SK-N-SH treated with all-trans-retinoic acid at 6 μM for 48 hours (cell line): ENCODE data around the gene RIMKLA.

ENCODE experiments used
- ARNTL ChIP-seq: fragments of 450-650 bp; formaldehyde crosslinking; IDR thresholded peaks from 2 replicates; pipeline ENCODE4 v1.5.0; 2020; ENCODE audit warnings: low read depth, mild to moderate bottlenecking, moderate library complexity, borderline replicate concordance
- CREB5 ChIP-seq: fragments of 250-450 bp; sonication (Bioruptor Pico); IDR thresholded peaks from 2 replicates; pipeline ENCODE4 v1.5.1; 2020; ENCODE audit warnings: low read depth, mild to moderate bottlenecking, moderate library complexity
- CSRNP3 ChIP-seq: fragments of 250-450 bp; sonication (Bioruptor Pico); IDR thresholded peaks from 2 replicates; pipeline ENCODE4 v1.5.1; 2021; ENCODE audit warnings: mild to moderate bottlenecking, moderate library complexity
- GLIS3 ChIP-seq: fragments of 250-450 bp; sonication (Bioruptor Pico); IDR thresholded peaks from 2 replicates; pipeline ENCODE4 v1.5.0; 2020; ENCODE audit warnings: mild to moderate bottlenecking, moderate library complexity
- ISL1 ChIP-seq: fragments of 250-450 bp; sonication (Bioruptor Pico); IDR thresholded peaks from 2 replicates; pipeline ENCODE4 v2.1.2; 2022; ENCODE audit warnings: mild to moderate bottlenecking, moderate library complexity
- PATZ1 ChIP-seq: fragments of 250-450 bp; sonication (Bioruptor Pico); IDR thresholded peaks from 2 replicates; pipeline ENCODE4 v1.8.0; 2020; ENCODE audit warnings: mild to moderate bottlenecking, moderate library complexity, borderline replicate concordance
- PPARA ChIP-seq: fragments of 250-450 bp; sonication (Bioruptor Pico); IDR thresholded peaks from 2 replicates; pipeline ENCODE4 v1.5.0; 2020; ENCODE audit warnings: mild to moderate bottlenecking, borderline replicate concordance
- RARB ChIP-seq: fragments of 250-450 bp; sonication (Bioruptor Pico); IDR thresholded peaks from 2 replicates; pipeline ENCODE4 v1.8.0; 2021; ENCODE audit warnings: mild to moderate bottlenecking, moderate library complexity
- SNAI2 ChIP-seq: fragments of 250-450 bp; sonication (Bioruptor Pico); IDR thresholded peaks from 2 replicates; pipeline ENCODE4 v1.5.0; 2020; ENCODE audit warnings: mild to moderate bottlenecking, moderate library complexity
- ZC3H10 ChIP-seq: fragments of 250-450 bp; sonication (Bioruptor Pico); IDR thresholded peaks from 2 replicates; pipeline ENCODE4 v1.5.1; 2021; ENCODE audit warnings: mild to moderate bottlenecking, moderate library complexity
- ZFP3 ChIP-seq: fragments of 250-450 bp; sonication (Bioruptor Pico); IDR thresholded peaks from 2 replicates; pipeline ENCODE4 v1.5.0; 2020; ENCODE audit warnings: mild to moderate bottlenecking, moderate library complexity
- ZFP30 ChIP-seq: fragments of 450-650 bp; formaldehyde crosslinking; IDR thresholded peaks from 2 replicates; pipeline ENCODE4 v1.5.0; 2022; ENCODE audit warnings: mild to moderate bottlenecking, moderate library complexity
- ZNF8 ChIP-seq: fragments of 450-650 bp; formaldehyde crosslinking; IDR thresholded peaks from 2 replicates; pipeline ENCODE4 v1.5.0; 2020; ENCODE audit warnings: mild to moderate bottlenecking, moderate library complexity

GRCh38 chr1:42368096-42368795, 12.3 kb upstream of the RIMKLA start:
- no peak for TF ChIP-seq GLIS3 (CRISPR knock-in tag)
- no peak for TF ChIP-seq ISL1 (CRISPR knock-in tag)
- TF ChIP-seq CREB5 = no peak
- no peak for TF ChIP-seq ZFP30 (CRISPR knock-in tag)
- no peak for TF ChIP-seq ZNF8 (CRISPR knock-in tag)
- no peak for TF ChIP-seq SNAI2
- TF ChIP-seq ZFP3 (CRISPR knock-in tag) = no peak
- no peak for TF ChIP-seq CSRNP3
- no peak for TF ChIP-seq ZC3H10 (CRISPR knock-in tag)
- no peak for TF ChIP-seq PPARA (CRISPR knock-in tag)
- no peak for TF ChIP-seq ARNTL
- no peak for TF ChIP-seq PATZ1 (CRISPR knock-in tag)
- TF ChIP-seq RARB (CRISPR knock-in tag) = no peak
